CD14-positive monocyte (primary cell): ENCODE measurements around the gene MAP7D1. TPM values are rescaled to one million over a fixed set of nuclear protein-coding genes. Genes with fewer than 3 reads are reported as not detected.

Source experiments
- DNase-seq, 3 donors: peaks; one replicate each; pipeline ENCODE4 v3.0.0-alpha.2; 2011 to 2022
- H2AFZ ChIP-seq: 2 replicates; pipeline ENCODE4 v1.6.0; 2012; ENCODE audit warnings: mild to moderate bottlenecking, low read depth, low read length, inconsistent platforms; ENCODE audit not compliant: insufficient read depth, poor library complexity, severe bottlenecking
- H3K27ac ChIP-seq, 2 donors: 1 replicate in 1 of 2; 2 replicates in 1 of 2; pipeline ENCODE4 v1.5.1; 2012 to 2013; ENCODE audit warnings: low read length in 2 of 2, control low read depth in 1 of 2, inconsistent platforms in 1 of 2, low read depth in 1 of 2, mild to moderate bottlenecking in 1 of 2
- H3K27me3 ChIP-seq, 2 donors: one replicate each; pipeline versions ENCODE4 v1.6.0 to v1.6.1; 2011 to 2013; ENCODE audit warnings: low read length in 2 of 2; ENCODE audit not compliant: control insufficient read depth in 2 of 2, insufficient read depth in 2 of 2
- H3K36me3 ChIP-seq, 2 donors: replicated peaks in 1 of 2; 1 replicate in 1 of 2; 2 replicates in 1 of 2; pipeline versions ENCODE4 v1.5.1 to v1.6.1; 2012 to 2013; ENCODE audit warnings: low read length in 2 of 2, control low read depth in 1 of 2, inconsistent platforms in 1 of 2, mild to moderate bottlenecking in 1 of 2; ENCODE audit not compliant: insufficient read depth in 2 of 2, control insufficient read depth in 1 of 2
- H3K4me1 ChIP-seq, 2 donors: 1 replicate in 1 of 2; 2 replicates in 1 of 2; pipeline versions ENCODE4 v1.5.1 to v1.6.1; 2012 to 2013; ENCODE audit warnings: low read length in 2 of 2, control low read depth in 1 of 2, inconsistent platforms in 1 of 2, mild to moderate bottlenecking in 1 of 2, moderate library complexity in 1 of 2; ENCODE audit not compliant: insufficient read depth in 2 of 2, control insufficient read depth in 1 of 2
- H3K4me2 ChIP-seq: replicated peaks from 2 replicates; pipeline ENCODE3; 2012; ENCODE audit warnings: low read length, moderate library complexity, mild to moderate bottlenecking; ENCODE audit not compliant: poor library complexity, severe bottlenecking; ENCODE audit errors: extremely low read depth
- H3K4me3 ChIP-seq, 3 experiments: fragments of 200-600 bp in 1 of 3; sonication (generic) in 1 of 3; replicated peaks in 1 of 3; 1 replicate in 2 of 3; 2 replicates in 1 of 3; pipeline ENCODE4 v1.5.1; 2011 to 2013; ENCODE audit warnings: low read length in 3 of 3, mild to moderate bottlenecking in 3 of 3, control low read depth in 2 of 3, low read depth in 2 of 3, inconsistent platforms in 1 of 3, moderate library complexity in 1 of 3
- H3K79me2 ChIP-seq: 2 replicates; pipeline ENCODE4 v1.6.0; 2012; ENCODE audit warnings: mild to moderate bottlenecking, control low read depth, inconsistent platforms, low read length, moderate library complexity; ENCODE audit not compliant: insufficient read depth
- H3K9ac ChIP-seq: 2 replicates; pipeline ENCODE4 v1.6.0; 2017; ENCODE audit warnings: low read length, mild to moderate bottlenecking; ENCODE audit not compliant: insufficient read depth, poor library complexity, severe bottlenecking
- H3K9me3 ChIP-seq, 2 donors: replicated peaks in 1 of 2; 1 replicate in 1 of 2; 2 replicates in 1 of 2; pipeline versions ENCODE4 v1.5.1 to v1.6.1; 2012 to 2013; ENCODE audit warnings: low read length in 2 of 2, control low read depth in 1 of 2; ENCODE audit not compliant: control insufficient read depth in 1 of 2, insufficient read depth in 1 of 2
- H4K20me1 ChIP-seq: 2 replicates; pipeline ENCODE4 v1.6.0; 2012; ENCODE audit warnings: mild to moderate bottlenecking, low read length, control low read depth, moderate library complexity; ENCODE audit not compliant: insufficient read depth
- H3K27ac Mint-ChIP-seq, 7 donors: one replicate each; pipeline ENCODE4 v1.8.0; 2020; ENCODE audit warnings: mild to moderate bottlenecking in 7 of 7, mixed read lengths in 7 of 7, moderate library complexity in 6 of 7, inconsistent platforms in 2 of 7
- H3K27me3 Mint-ChIP-seq, 3 donors: one replicate each; pipeline ENCODE4 v1.8.0; 2021 to 2022; ENCODE audit warnings: low read depth in 3 of 3, mild to moderate bottlenecking in 3 of 3, mixed read lengths in 3 of 3, moderate library complexity in 3 of 3, inconsistent platforms in 1 of 3
- H3K36me3 Mint-ChIP-seq, 2 donors: one replicate each; pipeline ENCODE4 v1.8.0; 2020; ENCODE audit warnings: mixed read lengths in 2 of 2, inconsistent platforms in 1 of 2, mild to moderate bottlenecking in 1 of 2
- H3K4me1 Mint-ChIP-seq: one replicate; pipeline ENCODE4 v1.8.0; 2020; ENCODE audit warnings: mild to moderate bottlenecking, mixed read lengths
- H3K4me3 Mint-ChIP-seq, 2 donors: one replicate each; pipeline ENCODE4 v1.8.0; 2020; ENCODE audit warnings: mild to moderate bottlenecking in 2 of 2, mixed read lengths in 2 of 2, moderate library complexity in 1 of 2
- H3K9me3 Mint-ChIP-seq, 7 donors: one replicate each; pipeline ENCODE4 v1.8.0; 2020 to 2022; ENCODE audit warnings: mixed read lengths in 7 of 7, mild to moderate bottlenecking in 6 of 7, moderate library complexity in 6 of 7, inconsistent platforms in 2 of 7
- WGBS: methylation state at CpG from one replicate; pipeline ENCODE4 v1.1.5; 2013; ENCODE audit warnings: missing lambda C conversion rate; ENCODE audit not compliant: insufficient coverage; 5-methylcytosine and 5-hydroxymethylcytosine counted together
- intact Hi-C, 2 donors: fragments of 100-400 bp; cut with micrococcal nuclease; formaldehyde crosslinking; loops; one replicate each; pipeline versions ENCODE4 v1.15.0 to v1.15.1; 2023
- polyA plus RNA-seq, 3 donors: library from polyadenylated mRNA; depleted of rRNA in 1 of 3; unstranded in 2 of 3; stranded (reverse) in 1 of 3; fragments of 300-500 nt in 2 of 3; fragments of >200 nt in 1 of 3; fragmentation: Illumina TruSeq in 2 of 3; gene quantifications; 1 replicate in 2 of 3; 2 replicates in 1 of 3; pipeline ENCODE4 v1.2.3, GENCODE V29; 2012 to 2021
- TF ChIP-seq, protein P1 (sequence below): fragments of 200-600 bp; IDR thresholded peaks from one replicate; pipeline ENCODE4 v1.8.0; 2022; ENCODE audit warnings: antibody characterized with exemption, mild to moderate bottlenecking

MAP7D1 gene
- polyA plus RNA-seq, 3 donors: 12.3 to 153 (median 13.6) TPM

DNA sequence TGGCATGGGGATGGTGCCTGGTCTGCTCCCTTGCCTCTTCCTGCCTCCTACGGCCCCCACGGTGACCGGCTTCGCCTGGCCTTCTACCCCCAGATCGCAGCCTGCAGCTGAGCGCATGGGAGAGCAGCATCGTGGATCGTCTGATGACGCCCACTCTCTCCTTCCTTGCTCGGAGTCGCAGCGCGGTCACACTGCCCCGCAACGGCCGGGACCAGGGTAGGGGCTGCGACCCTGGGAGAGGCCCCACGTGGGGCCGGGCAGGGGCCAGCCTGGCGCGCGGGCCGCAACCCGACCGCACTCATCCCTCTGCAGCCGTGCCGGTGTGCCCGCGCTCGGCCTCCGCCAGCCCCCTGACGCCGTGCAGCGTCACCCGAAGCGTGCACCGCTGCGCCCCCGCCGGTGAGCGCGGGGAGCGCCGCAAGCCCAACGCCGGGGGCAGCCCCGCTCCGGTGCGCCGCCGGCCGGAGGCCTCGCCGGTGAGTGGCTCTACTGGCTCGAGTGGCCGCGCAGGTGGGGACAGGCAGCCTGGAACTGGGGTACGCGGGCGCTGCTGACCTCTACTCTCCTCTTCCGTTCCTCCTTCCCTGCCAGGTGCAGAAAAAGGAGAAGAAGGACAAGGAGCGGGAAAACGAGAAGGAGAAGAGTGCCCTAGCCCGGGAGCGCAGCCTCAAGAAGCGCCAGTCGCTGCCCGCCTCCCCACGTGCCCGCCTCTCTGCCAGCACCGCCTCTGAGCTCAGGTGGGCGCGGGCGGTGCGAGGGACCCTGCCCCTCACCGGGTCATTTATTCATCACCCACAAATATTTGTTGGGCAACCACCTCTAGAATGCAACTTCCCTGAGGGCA, 20.4 kb downstream of the MAP7D1 start:
- Mint-ChIP-seq H3K36me3 (peaks cover 88 to 95% of the 10 kb centered on the region in 2 donors), H3K4me1 (no peaks in the 10 kb centered on the region), H3K27me3 (peaks cover 0 to 5% (median under 1%) of the 10 kb centered on the region in 3 donors), H3K9me3 (peaks cover 0 to 1% (median 0%) of the 10 kb centered on the region in 7 donors), H3K4me3 (no peak overlapping the region), H3K27ac (peak overlapping the region in 3 of 7 donors; percentile 33 to 60 (median 50))
- Histone ChIP-seq H3K27me3 (no peaks in the 10 kb centered on the region), H3K4me3 (no peak overlapping the region), H2AFZ (no peak overlapping the region), H3K4me2 (no peak overlapping the region), H3K9ac (no peak overlapping the region), H3K36me3 (peaks cover 96 to 98% of the 10 kb centered on the region in 2 donors), H4K20me1 (peaks cover 99% of the 10 kb centered on the region), H3K79me2 (peaks cover 23% of the 10 kb centered on the region), H3K4me1 (no peaks in the 10 kb centered on the region), H3K9me3 (no peaks in the 10 kb centered on the region), H3K27ac (peak overlapping the region; percentile 12 to 58)
- TF ChIP-seq, protein P1, sequence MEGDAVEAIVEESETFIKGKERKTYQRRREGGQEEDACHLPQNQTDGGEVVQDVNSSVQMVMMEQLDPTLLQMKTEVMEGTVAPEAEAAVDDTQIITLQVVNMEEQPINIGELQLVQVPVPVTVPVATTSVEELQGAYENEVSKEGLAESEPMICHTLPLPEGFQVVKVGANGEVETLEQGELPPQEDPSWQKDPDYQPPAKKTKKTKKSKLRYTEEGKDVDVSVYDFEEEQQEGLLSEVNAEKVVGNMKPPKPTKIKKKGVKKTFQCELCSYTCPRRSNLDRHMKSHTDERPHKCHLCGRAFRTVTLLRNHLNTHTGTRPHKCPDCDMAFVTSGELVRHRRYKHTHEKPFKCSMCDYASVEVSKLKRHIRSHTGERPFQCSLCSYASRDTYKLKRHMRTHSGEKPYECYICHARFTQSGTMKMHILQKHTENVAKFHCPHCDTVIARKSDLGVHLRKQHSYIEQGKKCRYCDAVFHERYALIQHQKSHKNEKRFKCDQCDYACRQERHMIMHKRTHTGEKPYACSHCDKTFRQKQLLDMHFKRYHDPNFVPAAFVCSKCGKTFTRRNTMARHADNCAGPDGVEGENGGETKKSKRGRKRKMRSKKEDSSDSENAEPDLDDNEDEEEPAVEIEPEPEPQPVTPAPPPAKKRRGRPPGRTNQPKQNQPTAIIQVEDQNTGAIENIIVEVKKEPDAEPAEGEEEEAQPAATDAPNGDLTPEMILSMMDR: no peak
- intact Hi-C loops: no loop called here
- DNase-seq: no peak
- WGBS: 97% methylated on average over 51 of the region's 76 CpGs

DNA sequence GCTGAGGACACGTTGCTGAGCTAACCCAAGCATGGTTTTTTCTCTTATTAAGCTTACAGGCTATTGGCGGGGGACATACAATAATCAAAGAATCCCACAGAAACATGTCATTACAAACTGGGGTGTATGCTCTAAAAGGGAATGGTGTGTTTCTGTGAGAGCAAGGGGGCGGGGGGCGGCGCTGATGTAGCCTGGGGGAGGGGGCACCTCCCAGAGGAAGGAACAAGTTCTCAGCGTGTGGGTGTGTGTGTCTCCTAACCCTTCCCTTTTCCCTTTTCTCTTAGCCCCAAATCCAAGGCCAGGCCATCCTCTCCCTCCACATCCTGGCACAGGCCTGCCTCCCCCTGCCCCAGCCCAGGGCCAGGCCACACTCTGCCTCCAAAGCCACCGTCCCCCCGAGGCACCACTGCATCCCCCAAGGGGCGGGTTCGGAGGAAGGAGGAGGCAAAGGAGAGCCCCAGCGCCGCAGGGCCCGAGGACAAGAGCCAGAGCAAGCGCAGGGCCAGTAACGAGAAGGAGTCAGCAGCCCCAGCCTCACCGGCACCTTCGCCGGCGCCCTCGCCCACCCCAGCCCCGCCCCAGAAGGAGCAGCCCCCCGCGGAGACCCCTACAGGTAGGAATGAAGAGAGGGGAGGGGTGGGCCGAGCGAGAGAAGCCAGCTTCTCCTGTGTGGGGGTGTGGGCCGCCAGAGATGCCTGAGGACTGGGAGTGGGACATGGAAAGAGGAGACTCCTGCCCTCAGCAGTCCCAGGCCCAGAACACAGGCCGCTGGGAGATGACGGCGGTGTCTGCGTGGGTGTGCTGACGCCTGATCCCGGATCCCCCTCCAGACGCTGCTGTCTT, 21.9 kb downstream of the MAP7D1 start:
- TF ChIP-seq, protein P1: no peak
- H3K36me3 Mint-ChIP-seq: peaks cover 78 to 95% of the 10 kb centered on the region in 2 donors
- Histone ChIP-seq H3K9me3 (no peaks in the 10 kb centered on the region), H4K20me1 (peaks cover 89% of the 10 kb centered on the region), H3K79me2 (peaks cover 12% of the 10 kb centered on the region), H3K27me3 (no peaks in the 10 kb centered on the region), H3K4me2 (no peak overlapping the region), H3K9ac (no peak overlapping the region), H3K4me1 (no peaks in the 10 kb centered on the region), H3K27ac (no peak overlapping the region), H3K4me3 (no peak overlapping the region), H3K36me3 (peaks cover 87 to 89% of the 10 kb centered on the region in 2 donors), H2AFZ (no peak overlapping the region)
- no peak overlapping the region for H3K4me3 Mint-ChIP-seq
- DNase-seq: no peak
- H3K4me1 Mint-ChIP-seq: no peaks in the 10 kb centered on the region
- H3K9me3 Mint-ChIP-seq: peaks cover 0 to 1% (median 0%) of the 10 kb centered on the region in 7 donors
- peaks cover 0 to 5% (median 0%) of the 10 kb centered on the region in 3 donors for H3K27me3 Mint-ChIP-seq
- 98% methylated on average over 17 of the region's 33 CpGs for WGBS
- H3K27ac Mint-ChIP-seq: peak overlapping the region in 4 of 7 donors; percentile 15 to 68 (median 50)
- intact Hi-C loops: no loop called here
